KOPT-K1 (cell line): Measurements from ENCODE around the gene AIG1.
"Not testable (repeated sequence)": the region's sequence is repeated elsewhere in the genome, so short reads cannot be mapped to it uniquely, and the experiment has no call there.

Source experiments
- H3K27ac ChIP-seq: fragments of 200-600 bp; sonication (generic); 2 replicates; pipeline ENCODE4 v1.5.1; 2016; ENCODE audit warnings: antibody characterized with exemption, mild to moderate bottlenecking, low read depth, low read length; ENCODE audit not compliant: poor library complexity, severe bottlenecking
- H3K36me3 ChIP-seq: fragments of 200-600 bp; sonication (generic); 2 replicates; pipeline ENCODE4 v1.5.1; 2017; ENCODE audit warnings: antibody characterized with exemption, mild to moderate bottlenecking, low read length, moderate library complexity; ENCODE audit not compliant: insufficient read depth
- H3K9me3 ChIP-seq: fragments of 200-600 bp; sonication (generic); 2 replicates; pipeline ENCODE4 v1.5.1; 2017; ENCODE audit warnings: antibody characterized with exemption, low read length, mild to moderate bottlenecking; ENCODE audit not compliant: insufficient read depth, poor library complexity, severe bottlenecking

The AIG1 gene

GRCh38 chr6:143167224-143167623, 106.5 kb downstream of the AIG1 start:
- Histone ChIP-seq H3K27ac (no peak overlapping the region), H3K9me3 (no peaks in the 10 kb centered on the region), H3K36me3 (no peaks in the 10 kb centered on the region)

- H3K9me3 ChIP-seq, H3K27ac ChIP-seq, H3K36me3 ChIP-seq: not testable (repeated sequence)
These were observed 107.7 kb downstream of the AIG1 start for GRCh38 chr6:143168396-143168816.

- H3K36me3 ChIP-seq = no peaks in the 10 kb centered on the region
- H3K9me3 ChIP-seq = no peaks in the 10 kb centered on the region
- no peak overlapping the region for H3K27ac ChIP-seq
These were observed 108.8 kb downstream of the AIG1 start for GRCh38 chr6:143169440-143169839.

- Histone ChIP-seq H3K9me3 (peaks cover 9% of the 10 kb centered on the region), H3K27ac (no peak overlapping the region), H3K36me3 (no peaks in the 10 kb centered on the region)
These were observed 113.8 kb downstream of the AIG1 start for GRCh38 chr6:143174516-143174915.

GRCh38 chr6:143174951-143175350, 114.3 kb downstream of the AIG1 start:
- peaks cover 9% of the 10 kb centered on the region for H3K9me3 ChIP-seq
- H3K27ac ChIP-seq = no peak overlapping the region
- H3K36me3 ChIP-seq = no peaks in the 10 kb centered on the region

- Histone ChIP-seq H3K36me3 (no peaks in the 10 kb centered on the region), H3K27ac (peak overlapping the region; percentile 10), H3K9me3 (peaks cover 9% of the 10 kb centered on the region)
These were observed 115.7 kb downstream of the AIG1 start for GRCh38 chr6:143176090-143177021.

- Histone ChIP-seq H3K36me3 (no peaks in the 10 kb centered on the region), H3K9me3 (peaks cover 9% of the 10 kb centered on the region), H3K27ac (no peak overlapping the region)
These were observed 117.0 kb downstream of the AIG1 start for GRCh38 chr6:143177706-143178105.

GRCh38 chr6:143179096-143179495, 118.4 kb downstream of the AIG1 start:
- no peaks in the 10 kb centered on the region for H3K36me3 ChIP-seq
- H3K9me3 ChIP-seq = peaks cover 9% of the 10 kb centered on the region

GRCh38 chr6:143179901-143180612, 119.4 kb downstream of the AIG1 start:
- no peak overlapping the region for H3K27ac ChIP-seq
- no peaks in the 10 kb centered on the region for H3K36me3 ChIP-seq
- H3K9me3 ChIP-seq = peaks cover 9% of the 10 kb centered on the region

More at GRCh38 chr6:143179096-143179495, 118.4 kb downstream of the AIG1 start:
- H3K27ac ChIP-seq = no peak overlapping the region

- peaks cover 7% of the 10 kb centered on the region for H3K9me3 ChIP-seq
- no peak overlapping the region for H3K27ac ChIP-seq
- H3K36me3 ChIP-seq = no peaks in the 10 kb centered on the region
These were observed 120.1 kb downstream of the AIG1 start for GRCh38 chr6:143180826-143181225.

GRCh38 chr6:143183666-143184065, 123.0 kb downstream of the AIG1 start:
- Histone ChIP-seq H3K9me3 (no peaks in the 10 kb centered on the region), H3K36me3 (no peaks in the 10 kb centered on the region), H3K27ac (no peak overlapping the region)

GRCh38 chr6:143185288-143185687, 124.6 kb downstream of the AIG1 start:
- Histone ChIP-seq H3K36me3 (no peaks in the 10 kb centered on the region), H3K27ac (no peak overlapping the region), H3K9me3 (no peaks in the 10 kb centered on the region)

- Histone ChIP-seq H3K27ac (no peak overlapping the region), H3K9me3 (no peaks in the 10 kb centered on the region), H3K36me3 (no peaks in the 10 kb centered on the region)
These were observed 126.7 kb downstream of the AIG1 start for GRCh38 chr6:143187238-143187923.

- Histone ChIP-seq H3K36me3 (no peaks in the 10 kb centered on the region), H3K9me3 (no peaks in the 10 kb centered on the region), H3K27ac (no peak overlapping the region)
These were observed 127.6 kb downstream of the AIG1 start for GRCh38 chr6:143188292-143188691.

- no peaks in the 10 kb centered on the region for H3K9me3 ChIP-seq
- H3K36me3 ChIP-seq = no peaks in the 10 kb centered on the region
- H3K27ac ChIP-seq = no peak overlapping the region
These were observed 130.7 kb downstream of the AIG1 start for GRCh38 chr6:143191361-143191760.
